Activated gamma-delta T cell treated with anti-CD3 and anti-CD28 coated beads, Interleukin-2, amount 50 U/mL, for 16 hours (primary cell): Measurements from ENCODE around the gene LGI4.
"Not testable (repeated sequence)": the region's sequence is repeated elsewhere in the genome, so short reads cannot be mapped to it uniquely, and the experiment has no call there.

ENCODE experiments used
- DNase-seq: peaks from one replicate; pipeline ENCODE4 v3.0.0-alpha.2; 2020; ENCODE audit warnings: low read depth

LGI4 gene

GRCh38 chr19:35105411-35106290 is 29.2 kb downstream of the LGI4 start:
- DNase-seq, result no peak

- DNase-seq, result no peak
Observed at GRCh38 chr19:35105047-35105410, 29.8 kb downstream of the LGI4 start.

DNA sequence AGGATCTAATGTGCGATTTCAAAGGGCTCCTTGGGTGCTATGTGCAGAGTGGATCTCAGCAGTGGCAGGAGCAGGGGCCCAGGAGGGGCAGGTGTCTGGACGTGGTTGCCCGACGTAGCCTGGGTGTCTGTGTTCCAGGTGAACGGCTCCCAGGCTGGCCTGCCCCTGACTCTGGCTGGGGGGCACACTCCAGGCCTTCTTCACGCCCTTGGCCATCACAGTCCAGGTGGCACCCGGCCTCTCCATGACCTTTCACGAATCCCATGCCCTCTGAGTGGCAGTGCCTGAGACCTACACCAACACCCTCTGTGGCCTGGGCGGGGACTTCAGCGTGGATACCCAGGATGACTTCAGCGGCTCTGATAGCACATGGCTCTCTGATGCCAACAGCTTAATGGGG is 30.5 kb downstream of the LGI4 start:
- DNase-seq, result no peak

DNA sequence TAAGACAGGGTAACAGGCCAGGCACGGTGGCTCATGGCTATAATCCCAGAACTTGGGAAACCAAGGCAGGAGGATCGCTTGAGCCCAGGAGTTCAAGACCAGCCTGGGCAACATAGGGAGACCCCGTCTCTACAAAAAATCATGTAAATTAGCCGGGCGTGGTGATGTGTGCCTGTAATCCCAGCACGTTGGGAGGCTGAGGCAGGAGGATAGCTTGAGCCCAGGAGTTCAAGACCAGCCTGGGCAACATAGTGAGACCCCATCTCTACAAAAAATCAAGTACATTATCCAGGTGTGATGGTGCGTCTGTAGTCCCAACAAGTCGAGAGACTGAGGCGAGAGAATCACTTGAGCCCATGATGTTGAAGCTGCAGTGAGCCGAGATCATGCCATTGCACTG is 31.2 kb downstream of the LGI4 start:
- DNase-seq, result not testable (repeated sequence)

GRCh38 chr19:35101949-35102348 is 32.9 kb downstream of the LGI4 start:
- DNase-seq, result not testable (repeated sequence)

DNA sequence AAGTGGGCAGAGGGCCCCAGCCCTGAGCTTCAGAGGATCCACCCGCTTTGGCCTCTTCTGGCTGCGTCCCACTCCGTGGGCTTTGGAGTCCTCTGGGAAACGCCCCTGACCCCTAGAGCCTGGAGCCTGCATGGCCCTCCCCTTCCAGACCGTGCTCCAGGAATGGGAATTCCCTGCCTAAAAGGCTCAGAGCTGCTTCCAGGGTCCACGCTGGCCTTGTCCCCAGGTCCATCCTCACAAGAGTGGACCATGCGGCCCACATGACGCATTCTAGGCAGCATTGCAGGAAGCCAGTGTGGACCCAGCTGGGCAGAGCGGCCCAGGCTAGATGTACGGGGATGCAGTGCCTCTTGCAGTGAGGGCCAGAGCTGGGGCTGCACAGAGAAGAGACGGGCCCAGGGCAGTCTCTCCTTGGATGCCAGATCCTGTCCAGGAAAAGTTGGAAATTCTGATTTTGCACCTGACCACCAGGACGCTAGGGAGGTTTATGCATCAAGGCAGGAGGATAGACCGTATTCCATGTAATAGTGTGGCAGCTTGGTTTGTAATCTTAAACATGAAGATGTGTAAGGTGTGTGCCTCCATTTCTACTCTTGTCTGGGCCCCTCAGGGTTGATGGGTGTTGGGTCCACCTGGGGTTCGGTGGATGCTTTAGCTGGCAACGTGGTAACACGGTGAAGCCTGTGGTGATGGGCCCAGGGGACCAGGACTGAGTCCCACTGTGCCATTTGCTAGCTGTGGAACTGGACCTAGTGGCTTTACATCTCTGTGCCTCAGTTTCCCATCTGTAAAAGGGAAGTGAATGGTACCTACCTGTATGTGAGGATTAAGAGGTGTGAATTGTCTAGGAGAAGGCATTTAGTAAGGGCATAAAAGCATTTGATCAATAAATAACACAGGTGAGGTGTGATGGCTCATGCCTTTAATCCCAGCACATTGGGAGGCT is 34.0 kb downstream of the LGI4 start:
- no peak for DNase-seq

- no peak for DNase-seq
Observed at GRCh38 chr19:35099897-35100275, 35.0 kb downstream of the LGI4 start.

DNA sequence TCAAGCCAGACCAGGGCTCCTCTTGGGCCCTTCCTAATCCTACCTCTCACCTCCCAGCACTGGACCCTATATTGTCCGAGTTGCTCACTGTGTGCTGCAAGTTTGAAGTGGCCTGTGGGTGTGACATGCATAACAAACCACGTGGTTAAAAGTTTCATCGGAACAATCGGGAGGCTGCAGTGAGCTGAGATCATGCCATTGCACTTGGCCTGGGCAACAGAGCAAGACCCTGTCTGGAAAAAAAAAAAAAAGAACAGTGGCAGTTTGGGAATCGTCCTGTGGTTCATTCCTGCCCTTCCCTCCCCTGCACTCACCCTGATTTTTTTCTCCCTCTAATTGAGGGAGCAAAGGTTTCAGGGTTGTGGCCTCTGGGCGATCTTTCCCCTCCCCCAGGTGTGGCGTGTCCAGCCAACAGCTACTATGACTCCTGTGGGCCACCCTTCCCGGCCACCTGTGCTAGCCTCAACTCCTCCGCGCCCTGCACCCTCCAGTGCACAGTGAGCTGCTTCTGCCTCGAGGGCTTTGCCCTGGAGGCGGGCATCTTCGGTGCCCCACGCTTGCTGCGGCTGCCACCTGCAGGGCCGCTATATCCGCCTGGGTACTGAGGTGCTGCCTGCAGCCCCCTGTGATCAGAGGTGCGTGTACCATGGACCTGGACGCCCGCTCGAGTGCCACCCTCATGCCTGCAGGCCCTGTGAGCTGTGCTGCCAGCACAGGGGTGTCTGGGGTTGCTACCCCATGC is 35.5 kb downstream of the LGI4 start:
- DNase-seq, result no peak

DNA sequence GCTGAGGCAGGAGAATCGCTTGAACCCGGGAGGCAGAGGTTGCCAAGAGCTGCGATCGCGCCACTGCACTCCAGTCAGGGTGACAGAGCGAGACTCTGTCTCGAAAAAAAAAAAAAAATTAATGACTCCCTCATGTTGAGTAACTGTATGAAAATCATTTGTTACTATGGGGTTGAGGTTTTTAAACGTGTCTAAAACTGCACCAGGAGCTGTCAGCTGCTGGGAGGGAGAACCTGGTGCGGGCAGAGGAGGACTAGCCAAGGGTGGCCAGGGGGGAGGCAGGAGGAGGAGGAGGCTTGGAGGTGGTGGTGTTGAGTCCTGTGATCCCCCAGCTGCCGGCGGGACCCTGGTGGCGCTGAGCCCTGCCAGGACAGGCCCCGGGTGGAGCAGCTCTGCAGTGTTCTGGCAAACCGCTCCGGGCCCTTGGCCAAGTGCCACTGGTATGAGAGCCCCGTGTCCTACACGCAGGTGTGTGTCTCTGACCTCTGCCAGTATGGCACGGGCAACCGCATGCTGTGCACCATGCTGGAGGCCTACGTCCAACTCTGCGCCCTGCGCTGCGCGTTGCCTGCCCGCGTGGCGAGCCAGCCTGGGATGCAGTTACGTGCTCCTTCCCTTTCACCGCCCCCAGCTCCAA is 36.3 kb downstream of the LGI4 start:
- DNase-seq, result no peak

DNA sequence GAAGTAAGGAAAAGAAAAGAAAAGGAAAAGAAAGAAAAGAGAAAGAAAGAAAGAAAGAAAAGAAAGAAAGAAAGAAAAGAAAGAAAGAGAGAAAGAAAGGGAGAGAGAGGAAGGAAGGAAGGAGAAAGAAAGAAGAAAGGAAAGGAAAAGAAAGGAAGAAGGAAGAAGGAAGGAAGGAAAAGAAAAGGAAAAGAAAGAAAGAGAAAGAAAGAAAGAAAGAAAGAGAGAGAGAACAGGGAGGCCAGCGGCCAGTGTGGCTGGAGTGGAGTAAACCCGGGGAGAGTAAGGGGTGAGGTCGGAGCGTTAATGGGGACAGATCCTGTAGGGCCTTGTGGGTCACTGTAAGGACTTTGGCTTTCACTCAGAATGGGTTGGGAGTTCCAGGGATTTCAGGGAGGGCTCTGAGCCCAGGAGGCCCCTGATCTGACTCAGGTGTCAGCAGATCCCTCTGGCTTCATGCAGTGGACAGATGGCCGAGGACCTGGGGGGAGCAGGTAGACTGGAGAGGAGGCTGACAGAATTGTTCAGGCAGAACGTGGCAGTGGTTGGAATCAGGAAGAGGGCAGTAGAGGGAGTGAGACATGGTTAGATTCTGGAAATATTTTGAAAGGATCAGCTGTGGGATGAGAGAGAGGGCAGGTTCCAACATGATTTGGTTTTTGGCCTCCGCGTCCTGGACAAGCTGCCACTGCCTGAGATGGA is 39.0 kb downstream of the LGI4 start:
- no peak for DNase-seq

DNA sequence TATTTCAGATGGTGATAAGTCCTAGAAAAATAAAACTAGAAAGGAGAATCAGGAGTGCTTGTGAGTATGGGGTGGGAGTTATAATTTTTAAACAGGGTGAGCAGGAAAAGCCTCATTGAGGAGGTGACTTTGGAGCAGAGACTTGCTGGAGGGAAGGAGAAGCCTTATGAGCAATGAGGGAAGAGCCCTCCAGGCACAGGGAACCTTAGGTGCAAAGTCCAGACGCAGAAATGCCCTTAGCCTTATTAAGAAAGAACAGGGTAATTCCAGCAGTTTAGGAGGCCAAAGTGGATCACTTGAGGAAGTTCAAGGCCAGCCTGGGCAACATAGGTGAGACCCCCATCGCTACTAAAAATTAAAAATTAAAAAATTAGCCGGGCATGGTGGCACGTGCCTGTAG is 40.2 kb downstream of the LGI4 start:
- no peak for DNase-seq

DNA sequence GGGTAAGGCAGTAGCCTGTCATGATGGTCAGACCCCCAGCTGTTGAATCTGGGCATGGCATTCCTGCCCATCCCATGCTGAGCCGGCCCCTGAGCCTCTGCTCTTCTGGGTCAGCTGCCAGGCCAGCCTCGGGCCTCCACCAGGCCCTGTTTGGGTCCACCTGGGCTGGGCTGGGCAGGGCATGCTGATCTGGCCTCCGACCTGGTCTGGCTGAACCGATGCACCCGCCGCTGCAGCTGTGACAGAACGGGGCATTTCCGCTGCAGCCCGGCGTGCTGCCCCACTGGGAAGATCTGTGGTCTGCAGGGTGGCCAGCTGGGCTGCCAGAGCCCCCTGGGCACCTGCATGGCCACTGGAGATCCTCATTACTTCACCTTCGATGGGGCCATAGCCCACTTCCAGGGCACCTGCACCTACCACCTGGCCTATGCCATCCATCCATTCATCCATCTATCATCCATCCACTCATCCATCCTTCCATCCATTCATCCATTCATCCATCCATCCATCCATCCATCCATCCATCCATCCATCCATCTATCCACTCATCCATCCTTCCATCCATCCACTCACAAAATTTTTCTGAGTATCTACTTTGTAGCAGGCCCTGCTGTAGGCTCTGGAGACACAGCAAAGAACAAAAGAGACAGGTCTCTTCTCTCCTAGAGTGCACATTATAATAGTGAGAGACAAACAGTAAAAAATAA is 40.8 kb downstream of the LGI4 start:
- no peak for DNase-seq

DNA sequence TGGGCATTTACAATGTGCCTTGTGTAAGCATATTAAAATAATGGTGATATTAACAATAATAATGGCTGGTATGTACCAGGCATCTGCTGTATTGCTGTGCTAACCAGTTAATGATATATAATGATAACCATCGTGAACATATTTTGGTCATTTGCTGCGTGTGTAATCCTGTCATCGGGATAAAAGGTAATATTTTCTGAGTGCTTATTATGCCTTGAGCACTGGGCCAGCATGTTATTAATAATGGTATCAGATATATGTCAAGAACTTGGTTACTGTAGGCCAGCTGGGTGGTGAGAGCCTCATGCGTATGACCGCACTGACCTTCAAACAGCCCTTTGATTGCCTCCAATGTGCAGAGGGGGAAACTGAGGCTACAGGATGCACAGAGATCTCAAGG is 41.4 kb downstream of the LGI4 start:
- DNase-seq, result no peak

- peak; percentile 11 for DNase-seq
Observed at GRCh38 chr19:35090506-35091214, 44.2 kb downstream of the LGI4 start.

DNA sequence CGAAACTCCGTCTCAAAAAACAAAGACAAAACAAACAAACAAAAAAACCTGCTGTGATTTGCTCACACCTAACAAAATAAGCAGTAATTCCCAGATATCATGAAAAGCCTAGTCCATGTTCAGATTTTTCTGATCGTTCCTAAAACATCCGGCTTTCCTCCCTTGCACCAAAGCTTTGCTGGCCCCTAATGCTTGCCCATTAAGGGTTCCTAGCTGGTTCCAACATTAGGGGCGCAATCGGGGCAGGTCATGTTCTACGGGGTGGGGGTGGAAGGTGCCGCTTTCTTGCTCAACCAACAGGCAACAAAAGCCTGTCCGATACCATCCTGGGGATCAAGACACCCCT is 44.7 kb downstream of the LGI4 start:
- no peak for DNase-seq

- DNase-seq, result no peak
Observed at GRCh38 chr19:35089554-35089953, 45.3 kb downstream of the LGI4 start.

GRCh38 chr19:35088131-35088913 is 46.5 kb downstream of the LGI4 start:
- no peak for DNase-seq

DNA sequence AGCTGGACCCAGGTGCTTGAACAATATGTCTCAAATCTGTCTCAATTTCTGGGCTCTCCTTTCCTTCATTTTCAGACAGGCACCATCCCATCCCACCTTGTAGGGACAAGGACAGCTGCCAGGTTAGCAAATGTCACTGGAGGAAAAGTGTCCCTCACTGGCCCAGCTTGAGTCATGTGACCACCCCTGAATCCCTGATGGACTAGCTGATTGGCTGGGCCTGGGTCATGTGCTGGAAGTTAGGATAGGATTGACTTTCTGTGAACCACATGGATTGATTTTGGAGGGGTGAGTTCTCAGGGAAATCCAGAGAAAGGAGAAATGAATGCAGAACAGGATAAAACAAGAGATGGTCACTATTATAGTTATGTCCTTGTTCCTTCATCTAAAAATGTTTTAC is 47.5 kb downstream of the LGI4 start:
- no peak for DNase-seq

- DNase-seq, result no peak
Observed at GRCh38 chr19:35086455-35086854, 48.4 kb downstream of the LGI4 start.
